HG03103 (cell line): ENCODE measurements around the gene CARMIL1.

Experiments used
- ATAC-seq: cut with Tn5 transposase; IDR thresholded peaks from one replicate; pipeline ENCODE4 v1.9.1; 2021; ENCODE audit warnings: low read depth; ENCODE audit not compliant: unreplicated experiment

Gene CARMIL1

GRCh38 chr6:25492951-25493350, 213.8 kb downstream of the CARMIL1 start:
- no peak for ATAC-seq

- no peak for ATAC-seq
These were observed 215.3 kb downstream of the CARMIL1 start for GRCh38 chr6:25494469-25494868.

- ATAC-seq = no peak
These were observed 218.3 kb downstream of the CARMIL1 start for GRCh38 chr6:25497383-25498040.

- ATAC-seq = no peak
These were observed 219.3 kb downstream of the CARMIL1 start for GRCh38 chr6:25498505-25498904.

- no peak for ATAC-seq
These were observed 220.6 kb downstream of the CARMIL1 start for GRCh38 chr6:25499615-25500235.

GRCh38 chr6:25503686-25504085, 224.5 kb downstream of the CARMIL1 start:
- no peak for ATAC-seq

- no peak for ATAC-seq
These were observed 225.5 kb downstream of the CARMIL1 start for GRCh38 chr6:25504661-25505060.

GRCh38 chr6:25506020-25506419, 226.8 kb downstream of the CARMIL1 start:
- no peak for ATAC-seq

GRCh38 chr6:25508051-25508450, 228.9 kb downstream of the CARMIL1 start:
- no peak for ATAC-seq

GRCh38 chr6:25511376-25511775, 232.2 kb downstream of the CARMIL1 start:
- ATAC-seq = no peak

GRCh38 chr6:25512560-25512959, 233.4 kb downstream of the CARMIL1 start:
- no peak for ATAC-seq

- no peak for ATAC-seq
These were observed 240.7 kb downstream of the CARMIL1 start for GRCh38 chr6:25519856-25520255.

GRCh38 chr6:25524542-25524941, 245.4 kb downstream of the CARMIL1 start:
- ATAC-seq = no peak

GRCh38 chr6:25525078-25525477, 245.9 kb downstream of the CARMIL1 start:
- no peak for ATAC-seq

- no peak for ATAC-seq
These were observed 255.9 kb downstream of the CARMIL1 start for GRCh38 chr6:25534942-25535631.

- ATAC-seq = no peak
These were observed 256.6 kb downstream of the CARMIL1 start for GRCh38 chr6:25535632-25536225.

GRCh38 chr6:25536781-25537180, 257.6 kb downstream of the CARMIL1 start:
- ATAC-seq = no peak

GRCh38 chr6:25537349-25538018, 258.3 kb downstream of the CARMIL1 start:
- ATAC-seq = no peak

- ATAC-seq = no peak
These were observed 262.1 kb downstream of the CARMIL1 start for GRCh38 chr6:25541228-25541627.

GRCh38 chr6:25542984-25543910, 264.1 kb downstream of the CARMIL1 start:
- no peak for ATAC-seq
